ENCODE results near the gene ANGPTL7.

DNA sequence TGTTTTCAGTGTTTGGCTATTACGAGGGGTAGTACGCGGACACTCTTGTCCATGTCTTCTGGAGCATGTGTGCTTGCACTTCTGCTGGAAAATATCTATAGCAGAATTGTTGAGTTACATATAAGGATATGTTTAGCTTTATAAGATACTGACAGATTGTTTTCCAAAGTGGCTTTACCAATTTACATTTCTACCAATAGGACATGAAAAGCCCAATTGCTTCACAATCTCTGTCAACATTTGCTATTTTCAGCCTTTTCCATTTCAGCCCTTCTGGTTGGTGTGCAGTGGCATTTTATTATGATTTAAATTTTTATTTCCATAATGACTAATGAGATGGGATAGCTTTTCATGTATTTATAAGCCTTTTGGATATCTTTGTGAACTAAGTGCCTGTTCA is 6.3 kb upstream of the ANGPTL7 start:
- TF ChIP-seq ZNF8 (CRISPR knock-in tag; IDR thresholded peaks at IDR 0.05): no peak
- no peak for TF ChIP-seq RARB (CRISPR knock-in tag; IDR thresholded peaks at IDR 0.05)
- TF ChIP-seq, protein P1, sequence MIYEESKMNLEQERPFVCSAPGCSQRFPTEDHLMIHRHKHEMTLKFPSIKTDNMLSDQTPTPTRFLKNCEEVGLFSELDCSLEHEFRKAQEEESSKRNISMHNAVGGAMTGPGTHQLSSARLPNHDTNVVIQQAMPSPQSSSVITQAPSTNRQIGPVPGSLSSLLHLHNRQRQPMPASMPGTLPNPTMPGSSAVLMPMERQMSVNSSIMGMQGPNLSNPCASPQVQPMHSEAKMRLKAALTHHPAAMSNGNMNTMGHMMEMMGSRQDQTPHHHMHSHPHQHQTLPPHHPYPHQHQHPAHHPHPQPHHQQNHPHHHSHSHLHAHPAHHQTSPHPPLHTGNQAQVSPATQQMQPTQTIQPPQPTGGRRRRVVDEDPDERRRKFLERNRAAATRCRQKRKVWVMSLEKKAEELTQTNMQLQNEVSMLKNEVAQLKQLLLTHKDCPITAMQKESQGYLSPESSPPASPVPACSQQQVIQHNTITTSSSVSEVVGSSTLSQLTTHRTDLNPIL (CRISPR knock-in tag; IDR thresholded peaks at IDR 0.05; ENCODE audit: low read depth): no peak
- TF ChIP-seq ZNF70 (CRISPR knock-in tag; IDR thresholded peaks at IDR 0.05): no peak
- TF ChIP-seq, protein P2, sequence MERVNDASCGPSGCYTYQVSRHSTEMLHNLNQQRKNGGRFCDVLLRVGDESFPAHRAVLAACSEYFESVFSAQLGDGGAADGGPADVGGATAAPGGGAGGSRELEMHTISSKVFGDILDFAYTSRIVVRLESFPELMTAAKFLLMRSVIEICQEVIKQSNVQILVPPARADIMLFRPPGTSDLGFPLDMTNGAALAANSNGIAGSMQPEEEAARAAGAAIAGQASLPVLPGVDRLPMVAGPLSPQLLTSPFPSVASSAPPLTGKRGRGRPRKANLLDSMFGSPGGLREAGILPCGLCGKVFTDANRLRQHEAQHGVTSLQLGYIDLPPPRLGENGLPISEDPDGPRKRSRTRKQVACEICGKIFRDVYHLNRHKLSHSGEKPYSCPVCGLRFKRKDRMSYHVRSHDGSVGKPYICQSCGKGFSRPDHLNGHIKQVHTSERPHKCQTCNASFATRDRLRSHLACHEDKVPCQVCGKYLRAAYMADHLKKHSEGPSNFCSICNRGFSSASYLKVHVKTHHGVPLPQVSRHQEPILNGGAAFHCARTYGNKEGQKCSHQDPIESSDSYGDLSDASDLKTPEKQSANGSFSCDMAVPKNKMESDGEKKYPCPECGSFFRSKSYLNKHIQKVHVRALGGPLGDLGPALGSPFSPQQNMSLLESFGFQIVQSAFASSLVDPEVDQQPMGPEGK (CRISPR knock-in tag; IDR thresholded peaks at IDR 0.05; ENCODE audit: borderline replicate concordance): no peak
- TF ChIP-seq ZNF565 (CRISPR knock-in tag; conservative IDR thresholded peaks at IDR 0.05; ENCODE audit: low read depth): no peak
- TF ChIP-seq TCF4 (CRISPR knock-in tag; IDR thresholded peaks at IDR 0.05; ENCODE audit: borderline replicate concordance): no peak
- TF ChIP-seq TOX (CRISPR knock-in tag; IDR thresholded peaks at IDR 0.05; ENCODE audit: borderline replicate concordance): no peak
- TF ChIP-seq PPARA (CRISPR knock-in tag; IDR thresholded peaks at IDR 0.05; ENCODE audit: borderline replicate concordance): no peak
